HEK293 (cell line): Measurements from ENCODE around the gene GPR162.

Source experiments
- BCL11A ChIP-seq: fragments of 450-650 bp; formaldehyde crosslinking; IDR thresholded peaks from 2 replicates; pipeline ENCODE4 v1.5.1; 2016; ENCODE audit warnings: low read depth, missing biosample characterization, missing genetic modification characterization
- GLI2 ChIP-seq: fragments of 450-650 bp; formaldehyde crosslinking; IDR thresholded peaks from 2 replicates; pipeline ENCODE4; 2017; ENCODE audit warnings: missing biosample characterization, missing genetic modification characterization, low read depth, borderline replicate concordance
- GLI4 ChIP-seq: fragments of 450-650 bp; formaldehyde crosslinking; IDR thresholded peaks from 2 replicates; pipeline ENCODE4 v1.5.1; 2016; ENCODE audit warnings: missing biosample characterization, missing genetic modification characterization
- KLF9 ChIP-seq: fragments of 450-650 bp; formaldehyde crosslinking; IDR thresholded peaks from 2 replicates; pipeline ENCODE4 v1.5.1; 2016; ENCODE audit warnings: missing biosample characterization, missing genetic modification characterization, low read depth
- ZNF266 ChIP-seq: fragments of 450-650 bp; formaldehyde crosslinking; IDR thresholded peaks from 2 replicates; pipeline ENCODE4 v1.5.1; 2016; ENCODE audit warnings: missing biosample characterization, missing genetic modification characterization, low read depth
- ZNF274 ChIP-seq, 2 experiments: fragments of 200-500 bp in 1 of 2; fragments of 450-650 bp in 1 of 2; sonication (Bioruptor generic) in 1 of 2; formaldehyde crosslinking in 1 of 2; IDR thresholded peaks; 2 replicates each; pipeline versions ENCODE4 v1.5.1 to v1.6.1; 2014 to 2016; ENCODE audit warnings: borderline replicate concordance in 1 of 2, inconsistent platforms in 1 of 2, low read length in 1 of 2, missing biosample characterization in 1 of 2, missing genetic modification characterization in 1 of 2
- ZNF335 ChIP-seq: fragments of 450-650 bp; formaldehyde crosslinking; conservative IDR thresholded peaks from 2 replicates; pipeline ENCODE4 v1.5.1; 2016; ENCODE audit warnings: missing biosample characterization, missing genetic modification characterization
- ZNF404 ChIP-seq: fragments of 450-650 bp; formaldehyde crosslinking; IDR thresholded peaks from 2 replicates; pipeline ENCODE4 v1.5.1; 2017; ENCODE audit warnings: missing biosample characterization, missing genetic modification characterization
- ZNF473 ChIP-seq: fragments of 450-650 bp; formaldehyde crosslinking; IDR thresholded peaks from 2 replicates; pipeline ENCODE4 v1.5.1; 2017; ENCODE audit warnings: missing biosample characterization, missing genetic modification characterization
- ZNF544 ChIP-seq: fragments of 450-650 bp; formaldehyde crosslinking; IDR thresholded peaks from 2 replicates; pipeline ENCODE4 v1.5.0; 2017; ENCODE audit warnings: missing biosample characterization, missing genetic modification characterization
- ZNF561 ChIP-seq: fragments of 450-650 bp; IDR thresholded peaks from 2 replicates; pipeline ENCODE4 v1.5.1; 2018; ENCODE audit warnings: missing biosample characterization, missing genetic modification characterization, borderline replicate concordance
- ZNF701 ChIP-seq: fragments of 450-650 bp; formaldehyde crosslinking; IDR thresholded peaks from 2 replicates; pipeline ENCODE4 v1.5.1; 2016; ENCODE audit warnings: missing biosample characterization, missing genetic modification characterization
- ZNF76 ChIP-seq: fragments of 450-650 bp; formaldehyde crosslinking; IDR thresholded peaks from 2 replicates; pipeline ENCODE4; 2016; ENCODE audit warnings: low read depth, missing biosample characterization, missing genetic modification characterization, borderline replicate concordance
- ZXDB ChIP-seq: fragments of 450-650 bp; formaldehyde crosslinking; IDR thresholded peaks from 2 replicates; pipeline ENCODE4 v1.5.1; 2016; ENCODE audit warnings: missing biosample characterization, missing genetic modification characterization
- TF ChIP-seq, protein P1 (sequence below): fragments of 450-650 bp; formaldehyde crosslinking; IDR thresholded peaks from 2 replicates; pipeline ENCODE4; 2016; ENCODE audit warnings: missing biosample characterization, missing genetic modification characterization
- TF ChIP-seq, protein P2 (sequence below): fragments of 450-650 bp; formaldehyde crosslinking; IDR thresholded peaks from 2 replicates; pipeline ENCODE4 v1.5.1; 2016; ENCODE audit warnings: missing biosample characterization, missing genetic modification characterization, borderline replicate concordance
- TF ChIP-seq, protein P3 (sequence below): fragments of 450-650 bp; formaldehyde crosslinking; IDR thresholded peaks from 2 replicates; pipeline ENCODE4 v1.5.1; 2016; ENCODE audit warnings: missing biosample characterization, missing genetic modification characterization
- TF ChIP-seq, protein P4 (sequence below): fragments of 450-650 bp; formaldehyde crosslinking; IDR thresholded peaks from 2 replicates; pipeline ENCODE4 v1.5.1; 2017; ENCODE audit warnings: missing biosample characterization, missing genetic modification characterization
- TF ChIP-seq, protein P5 (sequence below): fragments of 450-650 bp; formaldehyde crosslinking; conservative IDR thresholded peaks from 2 replicates; pipeline ENCODE4 v1.5.1; 2016; ENCODE audit warnings: low read depth, missing biosample characterization, missing genetic modification characterization
- TF ChIP-seq, protein P6 (sequence below): fragments of 450-650 bp; formaldehyde crosslinking; IDR thresholded peaks from 2 replicates; pipeline ENCODE4 v1.5.1; 2016; ENCODE audit warnings: missing biosample characterization, missing genetic modification characterization

Gene GPR162

DNA sequence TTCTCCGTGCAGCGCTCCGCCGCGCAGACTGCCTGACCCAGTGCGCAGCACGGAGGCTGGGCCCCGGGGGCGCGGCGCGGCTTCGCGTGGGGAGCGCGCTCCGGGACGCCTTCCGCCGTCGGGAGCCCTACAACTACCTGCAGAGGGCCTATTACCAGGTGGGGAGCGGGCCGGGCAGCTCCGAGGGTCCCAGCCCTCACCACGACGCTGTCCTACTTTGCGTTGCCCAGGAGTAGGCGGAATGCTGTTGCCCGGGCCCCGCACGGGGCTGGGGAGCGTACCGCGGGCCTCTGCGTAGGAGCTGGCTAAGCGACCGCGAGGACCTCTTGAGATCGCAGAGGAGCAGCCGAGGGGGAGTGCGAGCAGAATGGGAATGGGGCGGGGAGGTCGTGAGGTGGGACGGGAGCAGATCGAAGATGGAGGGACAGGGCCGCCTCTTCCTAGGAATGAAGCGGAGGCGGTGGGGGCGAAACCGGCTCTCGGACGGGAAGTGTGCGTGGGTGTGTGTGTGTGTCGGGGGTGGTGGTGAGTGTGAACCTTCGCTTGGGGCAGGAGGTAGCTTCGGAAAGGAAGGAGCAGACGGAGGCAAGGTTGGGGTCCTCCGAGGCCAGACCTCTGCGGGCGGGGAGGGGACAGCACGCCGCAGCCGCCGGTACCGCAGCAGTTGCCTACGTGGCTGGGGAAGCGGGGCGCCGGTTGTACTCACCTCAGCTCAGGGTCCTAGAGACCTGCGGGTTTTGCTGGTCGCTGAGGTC, 7.3 kb downstream of the GPR162 start (continued):
- TF ChIP-seq, protein P1, sequence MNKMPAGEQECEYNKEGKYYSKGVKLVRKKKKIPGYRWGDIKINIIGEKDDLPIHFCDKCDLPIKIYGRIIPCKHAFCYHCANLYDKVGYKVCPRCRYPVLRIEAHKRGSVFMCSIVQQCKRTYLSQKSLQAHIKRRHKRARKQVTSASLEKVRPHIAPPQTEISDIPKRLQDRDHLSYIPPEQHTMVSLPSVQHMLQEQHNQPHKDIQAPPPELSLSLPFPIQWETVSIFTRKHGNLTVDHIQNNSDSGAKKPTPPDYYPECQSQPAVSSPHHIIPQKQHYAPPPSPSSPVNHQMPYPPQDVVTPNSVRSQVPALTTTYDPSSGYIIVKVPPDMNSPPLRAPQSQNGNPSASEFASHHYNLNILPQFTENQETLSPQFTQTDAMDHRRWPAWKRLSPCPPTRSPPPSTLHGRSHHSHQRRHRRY (tag by site-specific recombination) = 0 out of 2 replicates have a peak, but pooled peaks have one; percentile 50
- TF ChIP-seq ZNF274 (IDR thresholded peaks at IDR 0.05; ENCODE audit: low read length) (no peak), ZNF274 (tag by site-specific recombination; IDR thresholded peaks at IDR 0.05; ENCODE audit: borderline replicate concordance) (no peak), GLI2 (tag by site-specific recombination) (no peak), ZNF266 (tag by site-specific recombination) (peak; percentile 8; the same call in 1 of the 2 replicates), ZNF473 (no peak), ZNF335 (peak; percentile 99), ZNF76 (peak; percentile 21; the same call in 1 of the 2 replicates), GLI4 (tag by site-specific recombination) (peak; percentile 86; the same call in 1 of the 2 replicates), ZNF404 (tag by site-specific recombination) (no peak), ZNF561 (tag by site-specific recombination) (peak; percentile 30; the same call in 1 of the 2 replicates), ZNF544 (tag by site-specific recombination) (no peak), KLF9 (peak; percentile 70; the same call in 1 of the 2 replicates), ZNF701 (peak; percentile 87), ZXDB (tag by site-specific recombination) (peak; percentile 84), BCL11A (no peak)
- TF ChIP-seq, protein P2, sequence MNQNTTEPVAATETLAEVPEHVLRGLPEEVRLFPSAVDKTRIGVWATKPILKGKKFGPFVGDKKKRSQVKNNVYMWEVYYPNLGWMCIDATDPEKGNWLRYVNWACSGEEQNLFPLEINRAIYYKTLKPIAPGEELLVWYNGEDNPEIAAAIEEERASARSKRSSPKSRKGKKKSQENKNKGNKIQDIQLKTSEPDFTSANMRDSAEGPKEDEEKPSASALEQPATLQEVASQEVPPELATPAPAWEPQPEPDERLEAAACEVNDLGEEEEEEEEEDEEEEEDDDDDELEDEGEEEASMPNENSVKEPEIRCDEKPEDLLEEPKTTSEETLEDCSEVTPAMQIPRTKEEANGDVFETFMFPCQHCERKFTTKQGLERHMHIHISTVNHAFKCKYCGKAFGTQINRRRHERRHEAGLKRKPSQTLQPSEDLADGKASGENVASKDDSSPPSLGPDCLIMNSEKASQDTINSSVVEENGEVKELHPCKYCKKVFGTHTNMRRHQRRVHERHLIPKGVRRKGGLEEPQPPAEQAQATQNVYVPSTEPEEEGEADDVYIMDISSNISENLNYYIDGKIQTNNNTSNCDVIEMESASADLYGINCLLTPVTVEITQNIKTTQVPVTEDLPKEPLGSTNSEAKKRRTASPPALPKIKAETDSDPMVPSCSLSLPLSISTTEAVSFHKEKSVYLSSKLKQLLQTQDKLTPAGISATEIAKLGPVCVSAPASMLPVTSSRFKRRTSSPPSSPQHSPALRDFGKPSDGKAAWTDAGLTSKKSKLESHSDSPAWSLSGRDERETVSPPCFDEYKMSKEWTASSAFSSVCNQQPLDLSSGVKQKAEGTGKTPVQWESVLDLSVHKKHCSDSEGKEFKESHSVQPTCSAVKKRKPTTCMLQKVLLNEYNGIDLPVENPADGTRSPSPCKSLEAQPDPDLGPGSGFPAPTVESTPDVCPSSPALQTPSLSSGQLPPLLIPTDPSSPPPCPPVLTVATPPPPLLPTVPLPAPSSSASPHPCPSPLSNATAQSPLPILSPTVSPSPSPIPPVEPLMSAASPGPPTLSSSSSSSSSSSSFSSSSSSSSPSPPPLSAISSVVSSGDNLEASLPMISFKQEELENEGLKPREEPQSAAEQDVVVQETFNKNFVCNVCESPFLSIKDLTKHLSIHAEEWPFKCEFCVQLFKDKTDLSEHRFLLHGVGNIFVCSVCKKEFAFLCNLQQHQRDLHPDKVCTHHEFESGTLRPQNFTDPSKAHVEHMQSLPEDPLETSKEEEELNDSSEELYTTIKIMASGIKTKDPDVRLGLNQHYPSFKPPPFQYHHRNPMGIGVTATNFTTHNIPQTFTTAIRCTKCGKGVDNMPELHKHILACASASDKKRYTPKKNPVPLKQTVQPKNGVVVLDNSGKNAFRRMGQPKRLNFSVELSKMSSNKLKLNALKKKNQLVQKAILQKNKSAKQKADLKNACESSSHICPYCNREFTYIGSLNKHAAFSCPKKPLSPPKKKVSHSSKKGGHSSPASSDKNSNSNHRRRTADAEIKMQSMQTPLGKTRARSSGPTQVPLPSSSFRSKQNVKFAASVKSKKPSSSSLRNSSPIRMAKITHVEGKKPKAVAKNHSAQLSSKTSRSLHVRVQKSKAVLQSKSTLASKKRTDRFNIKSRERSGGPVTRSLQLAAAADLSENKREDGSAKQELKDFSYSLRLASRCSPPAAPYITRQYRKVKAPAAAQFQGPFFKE (tag by site-specific recombination) = peak; percentile 97
- TF ChIP-seq, protein P3, sequence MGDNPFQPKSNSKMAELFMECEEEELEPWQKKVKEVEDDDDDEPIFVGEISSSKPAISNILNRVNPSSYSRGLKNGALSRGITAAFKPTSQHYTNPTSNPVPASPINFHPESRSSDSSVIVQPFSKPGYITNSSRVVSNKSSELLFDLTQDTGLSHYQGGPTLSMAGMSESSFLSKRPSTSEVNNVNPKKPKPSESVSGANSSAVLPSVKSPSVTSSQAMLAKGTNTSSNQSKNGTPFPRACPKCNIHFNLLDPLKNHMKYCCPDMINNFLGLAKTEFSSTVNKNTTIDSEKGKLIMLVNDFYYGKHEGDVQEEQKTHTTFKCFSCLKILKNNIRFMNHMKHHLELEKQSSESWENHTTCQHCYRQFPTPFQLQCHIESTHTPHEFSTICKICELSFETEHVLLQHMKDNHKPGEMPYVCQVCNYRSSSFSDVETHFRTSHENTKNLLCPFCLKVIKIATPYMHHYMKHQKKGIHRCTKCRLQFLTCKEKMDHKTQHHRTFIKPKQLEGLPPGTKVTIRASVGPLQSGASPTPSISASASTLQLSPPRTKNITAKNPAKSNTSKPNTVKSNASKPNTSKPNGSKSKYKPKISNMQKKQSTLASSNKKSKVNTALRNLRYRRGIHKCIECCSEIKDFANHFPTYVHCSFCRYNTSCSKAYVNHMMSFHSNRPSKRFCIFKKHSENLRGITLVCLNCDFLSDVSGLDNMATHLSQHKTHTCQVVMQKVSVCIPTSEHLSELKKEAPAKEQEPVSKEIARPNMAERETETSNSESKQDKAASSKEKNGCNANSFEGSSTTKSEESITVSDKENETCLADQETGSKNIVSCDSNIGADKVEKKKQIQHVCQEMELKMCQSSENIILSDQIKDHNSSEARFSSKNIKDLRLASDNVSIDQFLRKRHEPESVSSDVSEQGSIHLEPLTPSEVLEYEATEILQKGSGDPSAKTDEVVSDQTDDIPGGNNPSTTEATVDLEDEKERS = no peak
- TF ChIP-seq, protein P4, sequence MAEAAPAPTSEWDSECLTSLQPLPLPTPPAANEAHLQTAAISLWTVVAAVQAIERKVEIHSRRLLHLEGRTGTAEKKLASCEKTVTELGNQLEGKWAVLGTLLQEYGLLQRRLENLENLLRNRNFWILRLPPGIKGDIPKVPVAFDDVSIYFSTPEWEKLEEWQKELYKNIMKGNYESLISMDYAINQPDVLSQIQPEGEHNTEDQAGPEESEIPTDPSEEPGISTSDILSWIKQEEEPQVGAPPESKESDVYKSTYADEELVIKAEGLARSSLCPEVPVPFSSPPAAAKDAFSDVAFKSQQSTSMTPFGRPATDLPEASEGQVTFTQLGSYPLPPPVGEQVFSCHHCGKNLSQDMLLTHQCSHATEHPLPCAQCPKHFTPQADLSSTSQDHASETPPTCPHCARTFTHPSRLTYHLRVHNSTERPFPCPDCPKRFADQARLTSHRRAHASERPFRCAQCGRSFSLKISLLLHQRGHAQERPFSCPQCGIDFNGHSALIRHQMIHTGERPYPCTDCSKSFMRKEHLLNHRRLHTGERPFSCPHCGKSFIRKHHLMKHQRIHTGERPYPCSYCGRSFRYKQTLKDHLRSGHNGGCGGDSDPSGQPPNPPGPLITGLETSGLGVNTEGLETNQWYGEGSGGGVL (tag by site-specific recombination) = peak; percentile 85
- TF ChIP-seq, protein P5, sequence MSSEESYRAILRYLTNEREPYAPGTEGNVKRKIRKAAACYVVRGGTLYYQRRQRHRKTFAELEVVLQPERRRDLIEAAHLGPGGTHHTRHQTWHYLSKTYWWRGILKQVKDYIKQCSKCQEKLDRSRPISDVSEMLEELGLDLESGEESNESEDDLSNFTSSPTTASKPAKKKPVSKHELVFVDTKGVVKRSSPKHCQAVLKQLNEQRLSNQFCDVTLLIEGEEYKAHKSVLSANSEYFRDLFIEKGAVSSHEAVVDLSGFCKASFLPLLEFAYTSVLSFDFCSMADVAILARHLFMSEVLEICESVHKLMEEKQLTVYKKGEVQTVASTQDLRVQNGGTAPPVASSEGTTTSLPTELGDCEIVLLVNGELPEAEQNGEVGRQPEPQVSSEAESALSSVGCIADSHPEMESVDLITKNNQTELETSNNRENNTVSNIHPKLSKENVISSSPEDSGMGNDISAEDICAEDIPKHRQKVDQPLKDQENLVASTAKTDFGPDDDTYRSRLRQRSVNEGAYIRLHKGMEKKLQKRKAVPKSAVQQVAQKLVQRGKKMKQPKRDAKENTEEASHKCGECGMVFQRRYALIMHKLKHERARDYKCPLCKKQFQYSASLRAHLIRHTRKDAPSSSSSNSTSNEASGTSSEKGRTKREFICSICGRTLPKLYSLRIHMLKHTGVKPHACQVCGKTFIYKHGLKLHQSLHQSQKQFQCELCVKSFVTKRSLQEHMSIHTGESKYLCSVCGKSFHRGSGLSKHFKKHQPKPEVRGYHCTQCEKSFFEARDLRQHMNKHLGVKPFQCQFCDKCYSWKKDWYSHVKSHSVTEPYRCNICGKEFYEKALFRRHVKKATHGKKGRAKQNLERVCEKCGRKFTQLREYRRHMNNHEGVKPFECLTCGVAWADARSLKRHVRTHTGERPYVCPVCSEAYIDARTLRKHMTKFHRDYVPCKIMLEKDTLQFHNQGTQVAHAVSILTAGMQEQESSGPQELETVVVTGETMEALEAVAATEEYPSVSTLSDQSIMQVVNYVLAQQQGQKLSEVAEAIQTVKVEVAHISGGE (tag by site-specific recombination) = peak; percentile 59
- TF ChIP-seq, protein P6, sequence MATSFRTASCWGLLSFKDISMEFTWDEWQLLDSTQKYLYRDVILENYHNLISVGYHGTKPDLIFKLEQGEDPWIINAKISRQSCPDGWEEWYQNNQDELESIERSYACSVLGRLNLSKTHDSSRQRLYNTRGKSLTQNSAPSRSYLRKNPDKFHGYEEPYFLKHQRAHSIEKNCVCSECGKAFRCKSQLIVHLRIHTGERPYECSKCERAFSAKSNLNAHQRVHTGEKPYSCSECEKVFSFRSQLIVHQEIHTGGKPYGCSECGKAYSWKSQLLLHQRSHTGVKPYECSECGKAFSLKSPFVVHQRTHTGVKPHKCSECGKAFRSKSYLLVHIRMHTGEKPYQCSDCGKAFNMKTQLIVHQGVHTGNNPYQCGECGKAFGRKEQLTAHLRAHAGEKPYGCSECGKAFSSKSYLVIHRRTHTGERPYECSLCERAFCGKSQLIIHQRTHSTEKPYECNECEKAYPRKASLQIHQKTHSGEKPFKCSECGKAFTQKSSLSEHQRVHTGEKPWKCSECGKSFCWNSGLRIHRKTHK (tag by site-specific recombination) = no peak
